Rectal smooth muscle tissue (tissue), 1 donor: Measurements from ENCODE around the gene TAS2R4.
"Not testable (repeated sequence)": the region's sequence is repeated elsewhere in the genome, so short reads cannot be mapped to it uniquely, and the experiment has no call there.

ENCODE experiments used
- H3K27ac ChIP-seq: one replicate; pipeline ENCODE4 v1.7.0; 2013; ENCODE audit warnings: low read depth, low read length, inconsistent platforms
- H3K27me3 ChIP-seq: one replicate; pipeline ENCODE4 v1.7.0; 2013; ENCODE audit warnings: low read length; ENCODE audit not compliant: control insufficient read depth, insufficient read depth
- H3K36me3 ChIP-seq: one replicate; pipeline ENCODE4 v1.7.0; 2013; ENCODE audit warnings: low read length; ENCODE audit not compliant: control insufficient read depth, insufficient read depth
- H3K4me1 ChIP-seq: one replicate; pipeline ENCODE4 v1.7.0; 2013; ENCODE audit warnings: low read length; ENCODE audit not compliant: control insufficient read depth, insufficient read depth
- H3K4me3 ChIP-seq: one replicate; pipeline ENCODE4 v1.7.0; 2013; ENCODE audit warnings: low read length
- H3K9ac ChIP-seq: one replicate; pipeline ENCODE4 v1.7.0; 2013; ENCODE audit warnings: low read length

The TAS2R4 gene

GRCh38 chr7:141754939-141755338, 21.5 kb upstream of the TAS2R4 start:
- Histone ChIP-seq H3K27ac (no peak overlapping the region), H3K27me3 (no peaks in the 10 kb centered on the region), H3K4me3 (no peak overlapping the region), H3K4me1 (no peaks in the 10 kb centered on the region), H3K36me3 (peaks cover 29% of the 10 kb centered on the region), H3K9ac (no peak overlapping the region)

- Histone ChIP-seq H3K27ac (no peak within 1 kb of the TSS), H3K4me1 (no peaks in the 10 kb centered on the region), H3K4me3 (no peak within 1 kb of the TSS), H3K36me3 (no peaks in the 10 kb centered on the region), H3K9ac (no peak within 1 kb of the TSS), H3K27me3 (no peaks in the 10 kb centered on the region)
Observed at GRCh38 chr7:141763797-141764196, 12.7 kb upstream of the TAS2R4 start, which contains the start of gene TAS2R3. Gene TAS2R3 (plus strand): TSS chr7:141764097. CDS start chr7:141764159, 62 bp downstream.

DNA sequence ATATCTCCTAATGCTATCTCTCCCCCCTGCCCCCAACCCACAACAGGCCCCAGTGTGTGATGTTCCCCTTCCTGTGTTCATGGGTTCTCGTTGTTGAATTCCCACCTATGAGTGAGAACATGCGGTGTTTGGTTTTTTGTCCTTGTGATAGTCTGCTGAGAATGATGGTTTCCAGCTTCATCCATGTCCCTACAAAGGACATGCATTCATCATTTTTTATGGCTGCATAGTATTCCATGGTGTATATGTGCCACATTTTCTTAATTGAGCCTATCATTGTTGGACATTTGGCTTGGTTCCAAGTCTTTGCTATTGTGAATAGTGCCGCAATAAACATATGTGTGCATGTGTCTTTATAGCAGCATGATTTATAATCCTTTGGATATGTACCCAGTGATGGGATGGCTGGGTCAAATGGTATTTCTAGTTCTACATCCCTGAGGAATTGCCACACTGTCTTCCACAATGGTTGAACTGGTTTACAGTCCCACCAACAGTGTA, 6.3 kb upstream of the TAS2R4 start:
- not testable (repeated sequence) for H3K4me1 ChIP-seq, H3K9ac ChIP-seq, H3K27me3 ChIP-seq, H3K36me3 ChIP-seq, H3K4me3 ChIP-seq, H3K27ac ChIP-seq

GRCh38 chr7:141785706-141786552, 9.5 kb downstream of the TAS2R4 start:
- H3K27ac ChIP-seq, result no peak overlapping the region

DNA sequence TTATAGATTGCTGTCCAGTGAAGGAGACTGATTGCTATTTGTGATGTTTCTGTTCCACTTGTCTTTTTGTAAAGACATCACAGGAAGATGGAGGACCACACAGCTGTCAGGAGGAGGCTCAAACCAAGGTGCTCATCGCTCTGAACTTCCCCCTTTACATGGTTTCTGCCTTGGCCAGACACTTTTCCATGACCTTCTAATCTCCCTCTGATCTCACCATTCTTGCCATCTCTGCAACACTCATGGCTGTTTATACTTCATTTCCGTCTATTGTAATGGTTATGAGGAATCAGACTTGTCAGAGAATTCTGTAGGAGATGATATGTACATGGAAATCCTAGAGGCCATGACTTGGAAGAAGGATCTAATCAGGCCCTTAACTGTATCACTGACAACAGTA, 11.8 kb downstream of the TAS2R4 start:
- Histone ChIP-seq H3K4me3 (no peak overlapping the region), H3K4me1 (no peaks in the 10 kb centered on the region), H3K27ac (no peak overlapping the region), H3K27me3 (no peaks in the 10 kb centered on the region), H3K36me3 (no peaks in the 10 kb centered on the region), H3K9ac (no peak overlapping the region)

More at GRCh38 chr7:141785706-141786552, 9.5 kb downstream of the TAS2R4 start:
- Histone ChIP-seq H3K4me3 (no peak overlapping the region), H3K4me1 (no peaks in the 10 kb centered on the region), H3K36me3 (no peaks in the 10 kb centered on the region), H3K27me3 (no peaks in the 10 kb centered on the region), H3K9ac (no peak overlapping the region)

DNA sequence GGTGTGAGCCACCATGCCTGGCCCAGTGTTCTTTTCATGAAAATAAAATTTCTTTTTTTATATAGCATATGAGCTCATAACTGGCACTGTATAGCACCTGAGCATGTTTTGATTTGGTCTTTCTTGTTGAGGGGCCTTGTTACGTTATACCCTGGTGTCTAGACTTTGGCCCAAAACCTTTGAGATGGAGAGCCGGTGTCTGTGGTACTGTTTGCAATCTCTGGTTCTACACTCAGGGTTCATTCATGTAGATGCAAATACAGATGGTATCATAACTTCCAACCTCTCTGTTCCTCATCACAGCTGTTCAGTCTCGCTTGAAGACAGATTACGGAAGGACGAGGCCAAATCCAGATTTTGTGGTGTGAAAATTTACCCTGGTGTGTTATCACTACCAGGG, 13.4 kb downstream of the TAS2R4 start, which contains the start of gene TAS2R5:
TAS2R5 (plus strand) TSS at position 301 of the 400 bp plus-strand sequence. CDS start 145 bp downstream, outside the sequence.
- no peaks in the 10 kb centered on the region for H3K4me1 ChIP-seq
- no peaks in the 10 kb centered on the region for H3K27me3 ChIP-seq
- no peak within 1 kb of the TSS for H3K4me3 ChIP-seq
- H3K36me3 ChIP-seq, result no peaks in the 10 kb centered on the region
- no peak within 1 kb of the TSS for H3K9ac ChIP-seq
- H3K27ac ChIP-seq, result no peak within 1 kb of the TSS

DNA sequence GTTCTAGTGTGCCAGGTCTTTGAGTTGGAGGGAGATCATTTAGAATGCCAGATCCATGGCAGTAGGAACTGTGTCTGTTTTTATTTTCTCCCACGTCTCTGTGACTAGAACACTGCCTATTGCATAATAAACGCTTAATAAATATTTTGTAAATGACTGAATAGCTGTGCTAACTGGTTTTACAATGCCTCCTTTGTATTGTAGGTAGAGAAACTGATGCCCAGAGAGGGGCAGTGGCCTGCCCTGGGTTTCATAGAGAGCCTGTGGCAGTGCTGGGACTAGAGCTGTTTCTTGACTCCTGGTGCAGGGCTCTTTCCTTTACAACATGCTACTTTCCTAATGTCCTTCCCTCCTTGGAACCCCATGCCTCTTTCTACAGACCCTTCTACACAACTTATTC, 16.1 kb downstream of the TAS2R4 start:
- no peak overlapping the region for H3K4me3 ChIP-seq

DNA sequence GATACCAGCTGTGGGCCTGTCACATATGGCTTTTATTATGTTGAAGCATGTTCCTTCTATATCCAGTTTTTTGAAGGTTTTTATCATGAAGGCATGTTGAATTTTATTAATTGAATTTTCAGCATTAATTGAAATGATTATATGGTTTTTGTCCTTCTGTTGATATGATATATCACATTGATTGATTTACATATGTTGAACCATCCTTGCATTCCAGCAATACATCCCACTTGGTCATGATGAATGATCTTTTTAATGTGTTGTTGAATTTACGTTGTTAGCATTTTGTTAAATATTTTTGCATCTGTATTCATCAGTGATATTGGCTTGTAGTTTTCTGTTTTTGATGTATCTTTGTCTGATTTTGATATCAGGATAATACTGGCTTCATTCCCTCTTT, 43.6 kb downstream of the TAS2R4 start:
- H3K27ac ChIP-seq, result no peak overlapping the region
- no peak overlapping the region for H3K9ac ChIP-seq
- H3K4me1 ChIP-seq, result no peaks in the 10 kb centered on the region
- no peaks in the 10 kb centered on the region for H3K36me3 ChIP-seq
- no peak overlapping the region for H3K4me3 ChIP-seq
- H3K27me3 ChIP-seq, result no peaks in the 10 kb centered on the region

More for the DNA sequence above, 16.1 kb downstream of the TAS2R4 start:
- H3K9ac ChIP-seq, result no peak overlapping the region
- H3K4me1 ChIP-seq, result no peaks in the 10 kb centered on the region
- no peaks in the 10 kb centered on the region for H3K27me3 ChIP-seq
- H3K36me3 ChIP-seq, result no peaks in the 10 kb centered on the region
- no peak overlapping the region for H3K27ac ChIP-seq

GRCh38 chr7:141822432-141822831, 46.0 kb downstream of the TAS2R4 start:
- not testable (repeated sequence) for H3K27ac ChIP-seq, H3K36me3 ChIP-seq, H3K4me3 ChIP-seq, H3K27me3 ChIP-seq, H3K4me1 ChIP-seq, H3K9ac ChIP-seq
